Measurements from ENCODE around the gene PCDHA3. TPM values are rescaled to one million over a fixed set of nuclear protein-coding genes. Genes with fewer than 3 reads are reported as not detected.
"Not testable (repeated sequence)": the region's sequence is repeated elsewhere in the genome, so short reads cannot be mapped to it uniquely, and the experiment has no call there.

The PCDHA3 gene
- total RNA-seq, 1 experiment from 2014 or later, result not detected

DNA sequence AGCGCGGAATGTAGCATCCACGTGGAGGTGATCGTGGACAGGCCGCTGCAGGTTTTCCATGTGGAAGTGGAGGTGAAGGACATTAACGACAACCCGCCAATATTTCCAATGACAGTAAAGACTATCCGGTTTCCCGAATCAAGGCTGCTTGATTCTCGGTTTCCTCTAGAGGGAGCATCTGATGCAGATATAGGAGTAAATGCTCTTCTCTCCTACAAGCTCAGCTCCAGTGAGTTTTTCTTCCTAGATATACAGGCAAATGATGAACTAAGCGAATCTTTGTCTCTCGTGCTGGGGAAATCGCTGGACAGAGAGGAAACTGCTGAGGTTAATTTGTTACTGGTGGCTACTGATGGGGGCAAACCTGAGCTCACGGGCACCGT is 5.6 kb upstream of the PCDHA3 start:
- Mint-ChIP-seq H3K4me3 (peak overlapping the region in 1 of 2 experiments; percentile 62; a peak in 2 of 5 replicates), H3K27me3 (ENCODE audit: low read depth) (no peaks in the 10 kb centered on the region), H3K9me3 (peaks cover 51 to 64% of the 10 kb centered on the region in 2 experiments), H3K4me1 (no peaks in the 10 kb centered on the region), H3K27ac (no peak overlapping the region), H3K36me3 (ENCODE audit: insufficient read depth in 1 of 3, low read depth in 3 of 3) (peaks cover 0 to 31% (median 13%) of the 10 kb centered on the region in 3 experiments; a peak in 6 of 7 replicates)
- Histone ChIP-seq H4K8ac (replicated peaks; ENCODE audit: insufficient read length, low read depth, low read length) (no peak overlapping the region), H3K27me3 (ENCODE audit: insufficient read depth, low read length) (no peaks in the 10 kb centered on the region), H3K79me2 (ENCODE audit: insufficient read depth, low read length) (no peaks in the 10 kb centered on the region), H3K4me1 (ENCODE audit: insufficient read depth, low read length) (no peaks in the 10 kb centered on the region), H3K23ac (ENCODE audit: insufficient read length, low read depth, low read length) (no peak overlapping the region), H2BK12ac (ENCODE audit: insufficient read length, low read depth, low read length) (no peak overlapping the region), H3K18ac (ENCODE audit: insufficient read length, low read depth, low read length) (no peak overlapping the region), H4K20me1 (ENCODE audit: control insufficient read depth, insufficient read depth, insufficient read length) (no peaks in the 10 kb centered on the region), H3K56ac (ENCODE audit: insufficient read length, low read depth, low read length) (no peak overlapping the region), H2AFZ (ENCODE audit: low read length) (no peak overlapping the region), H2AK5ac (ENCODE audit: insufficient read length, low read length) (no peak overlapping the region), H4K91ac (ENCODE audit: insufficient read length, low read depth, low read length) (no peak overlapping the region), H2BK15ac (ENCODE audit: low read depth, low read length) (no peak overlapping the region), H3K79me1 (ENCODE audit: insufficient read depth, low read depth, low read length, poor library complexity, severe bottlenecking) (no peaks in the 10 kb centered on the region), H2BK20ac (ENCODE audit: low read depth, low read length, poor library complexity, severe bottlenecking) (no peak overlapping the region), H3T11ph (ENCODE audit: low read length) (no peak overlapping the region), H3K27ac (ENCODE audit: insufficient read length, low read depth, low read length) (no peak overlapping the region), H2BK120ac (ENCODE audit: low read depth, low read length, poor library complexity, severe bottlenecking) (no peak overlapping the region), H4K5ac (ENCODE audit: insufficient read length, low read depth, low read length) (no peak overlapping the region), H2BK5ac (ENCODE audit: insufficient read length, low read length) (no peak overlapping the region), H3K4ac (ENCODE audit: low read depth, low read length) (no peak overlapping the region), H3K4me2 (ENCODE audit: insufficient read depth, insufficient read length, low read length) (peak overlapping the region; percentile 46), H3K9ac (ENCODE audit: extremely low read depth, insufficient read length, low read length) (no peak overlapping the region), H3K9me3 (ENCODE audit: control insufficient read depth, low read depth, low read length) (no peaks in the 10 kb centered on the region), H3K23me2 (ENCODE audit: insufficient read length, low read depth, low read length, poor library complexity, severe bottlenecking) (peaks cover 2% of the 10 kb centered on the region), H3K14ac (ENCODE audit: insufficient read depth, low read length) (no peak overlapping the region)
- DNase-seq, result peak; percentile 44
- TF ChIP-seq, protein P1, sequence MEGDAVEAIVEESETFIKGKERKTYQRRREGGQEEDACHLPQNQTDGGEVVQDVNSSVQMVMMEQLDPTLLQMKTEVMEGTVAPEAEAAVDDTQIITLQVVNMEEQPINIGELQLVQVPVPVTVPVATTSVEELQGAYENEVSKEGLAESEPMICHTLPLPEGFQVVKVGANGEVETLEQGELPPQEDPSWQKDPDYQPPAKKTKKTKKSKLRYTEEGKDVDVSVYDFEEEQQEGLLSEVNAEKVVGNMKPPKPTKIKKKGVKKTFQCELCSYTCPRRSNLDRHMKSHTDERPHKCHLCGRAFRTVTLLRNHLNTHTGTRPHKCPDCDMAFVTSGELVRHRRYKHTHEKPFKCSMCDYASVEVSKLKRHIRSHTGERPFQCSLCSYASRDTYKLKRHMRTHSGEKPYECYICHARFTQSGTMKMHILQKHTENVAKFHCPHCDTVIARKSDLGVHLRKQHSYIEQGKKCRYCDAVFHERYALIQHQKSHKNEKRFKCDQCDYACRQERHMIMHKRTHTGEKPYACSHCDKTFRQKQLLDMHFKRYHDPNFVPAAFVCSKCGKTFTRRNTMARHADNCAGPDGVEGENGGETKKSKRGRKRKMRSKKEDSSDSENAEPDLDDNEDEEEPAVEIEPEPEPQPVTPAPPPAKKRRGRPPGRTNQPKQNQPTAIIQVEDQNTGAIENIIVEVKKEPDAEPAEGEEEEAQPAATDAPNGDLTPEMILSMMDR (conservative IDR thresholded peaks at IDR 0.05), result peak; percentile 59
- WGBS (ENCODE audit: extremely low coverage, insufficient read length, low lambda C conversion rate), result no CpG with 5 or more reads among the region's 15 CpGs

DNA sequence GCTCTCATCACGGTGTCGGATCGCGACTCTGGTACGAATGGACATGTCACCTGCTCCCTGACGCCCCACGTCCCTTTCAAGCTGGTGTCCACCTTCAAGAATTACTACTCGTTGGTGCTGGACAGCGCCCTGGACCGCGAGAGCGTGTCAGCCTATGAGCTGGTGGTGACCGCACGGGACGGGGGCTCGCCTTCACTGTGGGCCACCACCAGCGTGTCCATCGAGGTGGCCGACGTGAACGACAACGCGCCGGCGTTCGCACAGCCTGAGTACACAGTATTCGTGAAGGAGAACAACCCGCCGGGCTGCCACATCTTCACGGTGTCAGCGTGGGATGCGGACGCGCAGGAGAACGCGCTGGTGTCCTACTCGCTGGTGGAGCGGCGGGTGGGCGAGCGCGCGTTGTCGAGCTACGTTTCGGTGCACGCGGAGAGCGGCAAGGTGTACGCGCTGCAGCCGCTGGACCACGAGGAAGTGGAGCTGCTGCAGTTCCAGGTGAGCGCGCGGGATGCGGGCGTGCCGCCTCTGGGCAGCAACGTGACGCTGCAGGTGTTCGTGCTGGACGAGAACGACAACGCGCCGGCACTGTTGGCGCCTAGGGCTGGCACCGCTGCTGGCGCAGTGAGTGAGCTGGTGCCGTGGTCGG is 4.7 kb upstream of the PCDHA3 start:
- not testable (repeated sequence) for H3K18ac ChIP-seq (ENCODE audit: insufficient read length, low read depth, low read length); H2BK120ac ChIP-seq (ENCODE audit: low read depth, low read length, poor library complexity, severe bottlenecking); H3K9me3 ChIP-seq (ENCODE audit: control insufficient read depth, low read depth, low read length); H4K91ac ChIP-seq (ENCODE audit: insufficient read length, low read depth, low read length); H3K23ac ChIP-seq (ENCODE audit: insufficient read length, low read depth, low read length); H3K14ac ChIP-seq (ENCODE audit: insufficient read depth, low read length); H3K4me1 Mint-ChIP-seq; DNase-seq; H3K27me3 Mint-ChIP-seq (ENCODE audit: low read depth); H4K5ac ChIP-seq (ENCODE audit: insufficient read length, low read depth, low read length); H4K8ac ChIP-seq (replicated peaks; ENCODE audit: insufficient read length, low read depth, low read length); H4K20me1 ChIP-seq (ENCODE audit: control insufficient read depth, insufficient read depth, insufficient read length); H3K9ac ChIP-seq (ENCODE audit: extremely low read depth, insufficient read length, low read length); H3K79me2 ChIP-seq (ENCODE audit: insufficient read depth, low read length); H3K79me1 ChIP-seq (ENCODE audit: insufficient read depth, low read depth, low read length, poor library complexity, severe bottlenecking); H2BK20ac ChIP-seq (ENCODE audit: low read depth, low read length, poor library complexity, severe bottlenecking); H3K23me2 ChIP-seq (ENCODE audit: insufficient read length, low read depth, low read length, poor library complexity, severe bottlenecking); H2BK15ac ChIP-seq (ENCODE audit: low read depth, low read length); H3K4me2 ChIP-seq (ENCODE audit: insufficient read depth, insufficient read length, low read length); H2AK5ac ChIP-seq (ENCODE audit: insufficient read length, low read length); H2AFZ ChIP-seq (ENCODE audit: low read length); H2BK12ac ChIP-seq (ENCODE audit: insufficient read length, low read depth, low read length); H3K27ac Mint-ChIP-seq; H3K4me1 ChIP-seq (ENCODE audit: insufficient read depth, low read length); H3K4ac ChIP-seq (ENCODE audit: low read depth, low read length); H3K27ac ChIP-seq (ENCODE audit: insufficient read length, low read depth, low read length); H3K27me3 ChIP-seq (ENCODE audit: insufficient read depth, low read length); H3T11ph ChIP-seq (ENCODE audit: low read length); H3K56ac ChIP-seq (ENCODE audit: insufficient read length, low read depth, low read length); H2BK5ac ChIP-seq (ENCODE audit: insufficient read length, low read length); H3K4me3 Mint-ChIP-seq
- H3K9me3 Mint-ChIP-seq, result peaks cover 50 to 64% of the 10 kb centered on the region in 2 experiments
- H3K36me3 Mint-ChIP-seq (ENCODE audit: insufficient read depth in 1 of 3, low read depth in 3 of 3), result peaks cover 0 to 39% (median 18%) of the 10 kb centered on the region in 3 experiments
- no CpG with 5 or more reads among the region's 72 CpGs for WGBS (ENCODE audit: extremely low coverage, insufficient read length, low lambda C conversion rate)
